HFFc6 (cell line): ENCODE measurements around the gene MARCHF3. TPM values are rescaled to one million over a fixed set of nuclear protein-coding genes. Genes with fewer than 3 reads are reported as not detected.

Source experiments
- DNase-seq: peaks from one replicate; pipeline ENCODE4 v3.0.0-alpha.2; 2018
- H3K27ac Mint-ChIP-seq: 2 replicates; pipeline ENCODE4 v1.8.0; 2020; ENCODE audit warnings: mild to moderate bottlenecking, mixed read lengths
- H3K27me3 Mint-ChIP-seq: 2 replicates; pipeline ENCODE4 v1.8.0; 2021; ENCODE audit warnings: mild to moderate bottlenecking, moderate library complexity, mixed read lengths; ENCODE audit not compliant: insufficient read depth
- H3K36me3 Mint-ChIP-seq: 2 replicates; pipeline ENCODE4 v1.8.0; 2021; ENCODE audit warnings: low read depth, mixed read lengths
- H3K4me1 Mint-ChIP-seq: 2 replicates; pipeline ENCODE4 v1.8.0; 2020; ENCODE audit warnings: low read depth, mixed read lengths
- H3K4me3 Mint-ChIP-seq: 2 replicates; pipeline ENCODE4 v1.8.0; 2020; ENCODE audit warnings: mild to moderate bottlenecking, moderate library complexity, mixed read lengths
- H3K9me3 Mint-ChIP-seq: 2 replicates; pipeline ENCODE4 v1.8.0; 2020; ENCODE audit warnings: mild to moderate bottlenecking, mixed read lengths
- total RNA-seq, 6 experiments: library from RNA; stranded (reverse); fragmentation: NEBNext Ultra II Directional; extraction: Animal tissue kit (Norgen Biotek cat#: 25700); gene quantifications; 2 replicates in 1 of 6; 3 replicates in 5 of 6; pipeline ENCODE4 v1.2.3, GENCODE V29; 2021
- TF ChIP-seq, protein P1 (sequence below): fragments of 200-600 bp; sonication (generic); IDR thresholded peaks from 2 replicates; pipeline ENCODE4 v1.5.0; 2021; ENCODE audit warnings: antibody characterized with exemption, mild to moderate bottlenecking

Gene MARCHF3
- total RNA-seq, 6 experiments from 2014 or later: 12.3 to 17.8 (median 13.3) TPM

DNA sequence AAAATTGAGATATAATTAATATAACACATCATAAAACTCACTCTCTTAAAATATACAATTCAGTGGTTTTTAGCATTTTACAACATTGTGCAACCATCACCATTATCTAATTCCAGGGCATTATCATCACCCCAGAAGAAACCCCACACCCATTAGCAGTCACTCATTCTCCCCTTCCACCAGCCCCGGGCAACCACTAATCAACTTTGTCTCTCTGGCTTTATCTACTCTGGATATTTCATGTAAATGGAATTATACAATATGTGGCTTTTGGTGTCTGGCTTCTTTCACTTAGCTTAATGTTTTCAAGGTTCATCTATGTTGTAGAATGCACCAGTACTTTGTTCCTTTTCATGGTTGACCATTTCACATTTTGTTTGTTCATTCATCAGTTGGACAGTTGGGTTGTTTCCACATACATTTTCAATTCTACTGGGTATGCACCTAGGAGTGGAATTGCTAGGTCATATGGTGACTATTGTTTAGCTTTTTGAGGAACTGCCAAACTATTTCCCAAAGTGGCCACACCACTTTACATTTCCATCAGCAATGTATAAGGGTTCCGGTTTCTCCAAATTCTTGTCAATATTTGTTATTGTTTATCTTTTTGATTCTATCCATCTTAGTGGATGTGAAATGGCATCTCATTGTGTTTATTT lies 62.4 kb downstream of the MARCHF3 start:
- Mint-ChIP-seq H3K4me1 (peaks cover 78% of the 10 kb centered on the region), H3K27me3 (peaks cover 1% of the 10 kb centered on the region)
- TF ChIP-seq, protein P1, sequence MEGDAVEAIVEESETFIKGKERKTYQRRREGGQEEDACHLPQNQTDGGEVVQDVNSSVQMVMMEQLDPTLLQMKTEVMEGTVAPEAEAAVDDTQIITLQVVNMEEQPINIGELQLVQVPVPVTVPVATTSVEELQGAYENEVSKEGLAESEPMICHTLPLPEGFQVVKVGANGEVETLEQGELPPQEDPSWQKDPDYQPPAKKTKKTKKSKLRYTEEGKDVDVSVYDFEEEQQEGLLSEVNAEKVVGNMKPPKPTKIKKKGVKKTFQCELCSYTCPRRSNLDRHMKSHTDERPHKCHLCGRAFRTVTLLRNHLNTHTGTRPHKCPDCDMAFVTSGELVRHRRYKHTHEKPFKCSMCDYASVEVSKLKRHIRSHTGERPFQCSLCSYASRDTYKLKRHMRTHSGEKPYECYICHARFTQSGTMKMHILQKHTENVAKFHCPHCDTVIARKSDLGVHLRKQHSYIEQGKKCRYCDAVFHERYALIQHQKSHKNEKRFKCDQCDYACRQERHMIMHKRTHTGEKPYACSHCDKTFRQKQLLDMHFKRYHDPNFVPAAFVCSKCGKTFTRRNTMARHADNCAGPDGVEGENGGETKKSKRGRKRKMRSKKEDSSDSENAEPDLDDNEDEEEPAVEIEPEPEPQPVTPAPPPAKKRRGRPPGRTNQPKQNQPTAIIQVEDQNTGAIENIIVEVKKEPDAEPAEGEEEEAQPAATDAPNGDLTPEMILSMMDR: no peak

DNA sequence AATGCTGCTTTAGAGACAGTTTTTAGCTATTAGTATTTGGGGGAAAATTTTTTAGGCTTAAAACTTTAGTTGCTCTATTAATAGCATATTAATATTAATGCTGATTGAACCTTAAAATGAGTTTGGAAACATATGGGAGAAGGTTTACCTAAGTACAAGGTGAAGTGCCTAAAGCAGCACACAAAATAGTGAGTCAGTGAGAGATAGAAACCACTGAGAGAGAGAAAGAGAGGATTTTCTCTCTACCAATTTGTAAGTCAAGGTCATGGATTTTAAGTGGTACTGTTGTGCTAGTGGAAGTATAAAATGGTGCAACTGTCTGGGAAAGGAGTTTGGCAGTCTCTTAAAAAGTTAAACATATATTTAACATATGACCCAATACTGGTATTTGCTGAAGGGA lies 64.9 kb downstream of the MARCHF3 start:
- TF ChIP-seq, protein P1: no peak
- H3K9me3 Mint-ChIP-seq: no peaks in the 10 kb centered on the region
- no peak for DNase-seq
- peak overlapping the region; percentile 47 for H3K4me3 Mint-ChIP-seq
- H3K27me3 Mint-ChIP-seq: no peaks in the 10 kb centered on the region; the same call in none of the 2 replicates
- H3K4me1 Mint-ChIP-seq: peaks cover 68% of the 10 kb centered on the region
- H3K27ac Mint-ChIP-seq: peak overlapping the region; percentile 81
- H3K36me3 Mint-ChIP-seq: no peaks in the 10 kb centered on the region; the same call in 1 of the 2 replicates

More for the DNA sequence above, 62.4 kb downstream of the MARCHF3 start:
- H3K4me3 Mint-ChIP-seq: no peak overlapping the region
- no peak overlapping the region for H3K27ac Mint-ChIP-seq
- H3K9me3 Mint-ChIP-seq: no peaks in the 10 kb centered on the region
- no peak for DNase-seq
- H3K36me3 Mint-ChIP-seq: no peaks in the 10 kb centered on the region; the same call in 1 of the 2 replicates

DNA sequence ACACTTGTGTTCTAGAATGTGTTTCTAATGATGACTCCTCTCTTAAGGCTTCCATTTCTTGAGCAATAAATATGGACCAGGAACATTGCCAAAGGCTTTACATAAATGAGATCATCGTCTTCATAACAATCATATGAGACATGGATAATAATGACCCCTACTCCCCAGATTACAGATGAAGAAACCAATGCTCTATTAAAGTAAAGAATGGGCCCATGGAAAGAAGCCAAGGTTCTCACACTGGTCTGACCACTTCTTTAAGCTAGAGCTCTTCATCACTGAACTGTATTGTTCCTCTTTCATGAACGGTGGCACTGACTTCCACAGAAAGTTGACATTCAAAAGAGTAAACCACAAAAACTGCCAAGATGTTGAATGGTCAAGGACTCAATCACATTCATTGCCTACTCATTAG lies 65.3 kb downstream of the MARCHF3 start:
- peak; percentile 92 for DNase-seq
- Mint-ChIP-seq H3K27me3 (no peaks in the 10 kb centered on the region; the same call in none of the 2 replicates), H3K4me3 (peak overlapping the region; percentile 47), H3K9me3 (no peaks in the 10 kb centered on the region), H3K4me1 (peaks cover 64% of the 10 kb centered on the region), H3K36me3 (no peaks in the 10 kb centered on the region; the same call in 1 of the 2 replicates), H3K27ac (peak overlapping the region; percentile 81)
- TF ChIP-seq, protein P1: no peak

DNA sequence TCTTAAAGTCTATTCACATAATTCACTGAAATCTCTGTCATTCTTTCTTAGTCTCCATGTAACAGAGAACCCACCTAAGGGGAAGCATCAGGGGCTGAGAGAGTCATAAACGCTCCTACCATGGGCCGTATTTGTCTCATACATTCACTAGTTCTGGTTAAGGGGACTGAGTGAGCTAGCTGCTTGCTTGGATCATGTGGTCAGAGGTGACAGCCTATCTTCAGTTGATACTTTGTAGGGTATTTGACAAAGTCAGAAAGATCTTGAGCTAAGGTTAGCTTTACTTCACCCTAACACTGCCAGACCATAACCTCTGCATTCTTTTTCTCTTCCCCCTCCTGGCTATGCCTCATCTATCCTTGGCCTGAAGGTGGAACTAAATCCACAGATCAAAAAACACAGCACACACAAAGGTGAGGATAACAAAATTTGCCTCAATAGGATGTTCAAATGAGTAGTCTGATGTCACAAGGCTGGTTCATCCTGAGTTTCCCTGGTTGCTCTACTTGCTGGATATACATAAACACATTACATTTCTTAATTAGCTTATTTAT lies 66.5 kb downstream of the MARCHF3 start:
- no peaks in the 10 kb centered on the region; the same call in 1 of the 2 replicates for H3K36me3 Mint-ChIP-seq
- no peaks in the 10 kb centered on the region for H3K9me3 Mint-ChIP-seq
- DNase-seq: no peak
- TF ChIP-seq, protein P1: no peak
- no peak overlapping the region for H3K4me3 Mint-ChIP-seq
- peaks cover 60% of the 10 kb centered on the region for H3K4me1 Mint-ChIP-seq
- peak overlapping the region; percentile 81; the same call in 1 of the 2 replicates for H3K27ac Mint-ChIP-seq
- no peaks in the 10 kb centered on the region; the same call in none of the 2 replicates for H3K27me3 Mint-ChIP-seq

- Mint-ChIP-seq H3K27ac (peak overlapping the region; percentile 10; the same call in 1 of the 2 replicates), H3K27me3 (no peaks in the 10 kb centered on the region; the same call in 1 of the 2 replicates), H3K4me3 (no peak overlapping the region; the same call in 1 of the 2 replicates), H3K36me3 (no peaks in the 10 kb centered on the region), H3K9me3 (no peaks in the 10 kb centered on the region), H3K4me1 (peaks cover 47% of the 10 kb centered on the region)
- peak; percentile 47 for DNase-seq
- TF ChIP-seq, protein P1: no peak
Observed at GRCh38 chr5:126961702-126962101, 68.7 kb downstream of the MARCHF3 start.
